Right ventricle myocardium inferior (tissue), 1 donor: Measurements from ENCODE around the gene FAM171A2. TPM values are rescaled to one million over a fixed set of nuclear protein-coding genes. Genes with fewer than 3 reads are reported as not detected.
A peak's percentile ranks its signal among the peaks of the same experiment; 100 is the strongest.

ENCODE experiments used
- ATAC-seq: fragments of 200-7000 bp; cut with Tn5 transposase; one replicate; pipeline ENCODE4 v1.9.1; 2020; ENCODE audit warnings: mild to moderate bottlenecking, moderate library complexity
- DNase-seq: peaks from one replicate; pipeline ENCODE4 v3.0.0; 2021; ENCODE audit errors: missing footprints
- intact Hi-C: fragments of 100-400 bp; cut with DNase I; formaldehyde crosslinking; loops from one replicate; pipeline ENCODE4 v1.11.0; 2022
- total RNA-seq: library from RNA; stranded (reverse); fragmentation: NEBNext Ultra II Directional; extraction: Animal tissue kit (Norgen Biotek cat#: 25700); gene quantifications from one replicate; pipeline ENCODE4 v1.2.1, GENCODE V29; 2021
- donor health status: DM: no; HTN: yes; CAD: no; lungs with severe emphysema.

Gene FAM171A2
- total RNA-seq, 1 donor from 2014 or later: 0.70 TPM

GRCh38 chr17:44314031-44314430 lies 49.6 kb downstream of the FAM171A2 start:
- DNase-seq (no peak), ATAC-seq (no peak)
- intact Hi-C loops: no loop called here

- no peak for ATAC-seq
- intact Hi-C loops: no loop called here
Measured at GRCh38 chr17:44312396-44313104, 51.1 kb downstream of the FAM171A2 start.

GRCh38 chr17:44311562-44312181 lies 52.0 kb downstream of the FAM171A2 start:
- ATAC-seq: no peak
- intact Hi-C loops: no loop called here
- no peak for DNase-seq

More at GRCh38 chr17:44312396-44313104, 51.1 kb downstream of the FAM171A2 start:
- DNase-seq: no peak

GRCh38 chr17:44310609-44311376 lies 52.9 kb downstream of the FAM171A2 start:
- no peak for ATAC-seq
- intact Hi-C loops: no loop called here
- DNase-seq: no peak

GRCh38 chr17:44310188-44310587 lies 53.5 kb downstream of the FAM171A2 start:
- ATAC-seq: no peak
- DNase-seq: no peak
- intact Hi-C loops: no loop called here

- ATAC-seq (no peak), DNase-seq (no peak)
- intact Hi-C loops: no loop called here
Measured at GRCh38 chr17:44309472-44309871, 54.2 kb downstream of the FAM171A2 start.

GRCh38 chr17:44308865-44309264 lies 54.8 kb downstream of the FAM171A2 start:
- ATAC-seq (no peak), DNase-seq (no peak)
- intact Hi-C loops: no loop called here

- intact Hi-C loops: no loop called here
Measured at GRCh38 chr17:44308320-44308818, 55.3 kb downstream of the FAM171A2 start, which contains the start of gene RUNDC3A. Gene RUNDC3A, plus strand, starts transcription at chr17:44308601. Its CDS starts 232 bp downstream, at chr17:44308833.

GRCh38 chr17:44307387-44308186 lies 56.1 kb downstream of the FAM171A2 start:
- intact Hi-C loops: no loop called here
- ATAC-seq (peak; percentile 65), DNase-seq (no peak)

More at GRCh38 chr17:44308320-44308818, 55.3 kb downstream of the FAM171A2 start, which contains the start of gene RUNDC3A:
- ATAC-seq: peak; percentile 97
- peak; percentile 84 for DNase-seq

GRCh38 chr17:44304651-44305050 lies 59.0 kb downstream of the FAM171A2 start:
- DNase-seq: no peak
- no peak for ATAC-seq
- intact Hi-C loops: no loop called here

Other genes with a start within 250 kb of the FAM171A2 start
- gene HDAC5, start 240.2 kb downstream of the FAM171A2 start, total RNA-seq: 67.5 TPM
- gene HROB, start 221.9 kb downstream of the FAM171A2 start, total RNA-seq: 2.0 TPM
- gene ASB16, start 193.1 kb downstream of the FAM171A2 start, total RNA-seq: 14.5 TPM
- gene TMUB2, start 176.9 kb downstream of the FAM171A2 start, total RNA-seq: 20.8 TPM
- gene ATXN7L3, start 164.0 kb downstream of the FAM171A2 start, total RNA-seq: 40.8 TPM
- 57.5 TPM for gene UBTF, start 144.2 kb downstream of the FAM171A2 start, total RNA-seq
- gene SLC4A1, start 95.7 kb downstream of the FAM171A2 start, total RNA-seq: 0.08 TPM
- gene RUNDC3A, start 55.3 kb downstream of the FAM171A2 start, total RNA-seq: 0.49 TPM
- gene SLC25A39, start 39.0 kb downstream of the FAM171A2 start, total RNA-seq: 50.6 TPM
- 150 TPM for gene GRN, start 18.6 kb downstream of the FAM171A2 start, total RNA-seq
- gene ITGA2B, start 25.8 kb upstream of the FAM171A2 start, total RNA-seq: 0.78 TPM
- 15.3 TPM for gene GPATCH8, start 139.6 kb upstream of the FAM171A2 start, total RNA-seq
- gene FZD2, start 193.6 kb upstream of the FAM171A2 start, total RNA-seq: 3.4 TPM